OCI-LY7 (cell line): ENCODE results near the gene UNC13A. TPM values are rescaled to one million over a fixed set of nuclear protein-coding genes. Genes with fewer than 3 reads are reported as not detected.

Experiments
- BruUV-seq: library from RNA; stranded (reverse); fragments of 400-500 nt; replicated peaks from 2 replicates; lab custom pipeline; 2021; lab: Mats Ljungman, UMichigan
- CTCF ChIA-PET: fragments of 300-600 bp; sonication (Branson Sonifier 250); formaldehyde crosslinking; loops from one replicate; lab custom pipeline; 2022; ENCODE audit warnings: antibody characterized with exemption; ENCODE audit not compliant: unreplicated experiment; lab: Charles Lee
- POLR2A ChIA-PET: fragments of 300-600 bp; sonication (Branson Sonifier 250); formaldehyde crosslinking; loops from one replicate; lab custom pipeline; 2022; ENCODE audit warnings: antibody characterized with exemption; lab: Charles Lee
- DNase-seq: peaks from one replicate; pipeline ENCODE4 v3.0.0-alpha.2; 2015; ENCODE audit warnings: low spot score
- H2AFZ ChIP-seq: fragments of 200-600 bp; sonication (generic), shearing (Covaris generic); 2 replicates; pipeline ENCODE4 v1.6.1; 2014; ENCODE audit warnings: mild to moderate bottlenecking, antibody characterized with exemption, low read length, moderate library complexity
- H3K27ac ChIP-seq: fragments of 200-600 bp; sonication (generic); 2 replicates; pipeline ENCODE4 v1.5.1; 2014; ENCODE audit warnings: mixed run types, low read depth, mild to moderate bottlenecking, moderate library complexity, low read length, inconsistent platforms; ENCODE audit not compliant: poor library complexity, severe bottlenecking
- H3K36me3 ChIP-seq: fragments of 200-600 bp; sonication (generic); 2 replicates; pipeline ENCODE4 v1.6.1; 2014; ENCODE audit warnings: mild to moderate bottlenecking, antibody characterized with exemption, low read length, moderate library complexity, mixed read lengths; ENCODE audit not compliant: insufficient read depth
- H3K4me1 ChIP-seq: fragments of 200-600 bp; sonication (generic); 2 replicates; pipeline ENCODE4 v1.5.1; 2014; ENCODE audit warnings: mild to moderate bottlenecking, low read length; ENCODE audit not compliant: insufficient read depth, poor library complexity, severe bottlenecking
- H3K4me2 ChIP-seq: fragments of 200-600 bp; sonication (generic); 2 replicates; pipeline ENCODE4 v1.6.1; 2014; ENCODE audit warnings: mild to moderate bottlenecking, low read length
- H3K4me3 ChIP-seq: fragments of 200-600 bp; sonication (generic); 2 replicates; pipeline ENCODE4 v1.5.1; 2014; ENCODE audit warnings: mild to moderate bottlenecking, low read depth, low read length; ENCODE audit not compliant: poor library complexity, severe bottlenecking
- H3K79me2 ChIP-seq: fragments of 200-600 bp; sonication (generic); 2 replicates; pipeline ENCODE4 v1.6.1; 2016; ENCODE audit warnings: low read depth, mild to moderate bottlenecking, low read length, moderate library complexity, mixed read lengths; ENCODE audit not compliant: insufficient read depth
- H3K9me2 ChIP-seq: fragments of 200-600 bp; sonication (generic); 2 replicates; pipeline ENCODE4 v1.6.1; 2016; ENCODE audit warnings: mild to moderate bottlenecking, low read length, mixed read lengths; ENCODE audit not compliant: insufficient read depth
- H3K9me3 ChIP-seq: fragments of 200-600 bp; sonication (generic); 2 replicates; pipeline ENCODE4 v1.6.1; 2014; ENCODE audit warnings: mild to moderate bottlenecking, mixed run types, low read length, mixed read lengths
- H4K20me1 ChIP-seq: fragments of 200-600 bp; sonication (generic); 2 replicates; pipeline ENCODE4 v1.6.1; 2014; ENCODE audit warnings: mild to moderate bottlenecking, antibody characterized with exemption, low read length, moderate library complexity, mixed read lengths; ENCODE audit not compliant: insufficient read depth
- EZH2phosphoT487 ChIP-seq: fragments of 200-600 bp; sonication (generic); IDR thresholded peaks from 2 replicates; pipeline ENCODE4 v1.6.1; 2018; ENCODE audit warnings: low read depth, borderline replicate concordance, mild to moderate bottlenecking, mixed run types, antibody characterized with exemption, low read length, moderate library complexity, mixed read lengths
- intact Hi-C: fragments of 100-400 bp; cut with micrococcal nuclease; formaldehyde crosslinking; loops from one replicate; pipeline ENCODE4 v1.10.0; 2022; ENCODE audit not compliant: unreplicated experiment
- total RNA-seq, 2 experiments: library from RNA; depleted of rRNA in 1 of 2; stranded (reverse); fragments of >200 nt in 1 of 2; shearing (Covaris generic) in 1 of 2; gene quantifications; 2 replicates each; pipeline ENCODE4 v1.2.3, GENCODE V29; 2014 to 2022
- TF ChIP-seq, protein P1 (sequence below): fragments of 200-600 bp; sonication (generic); conservative IDR thresholded peaks from 2 replicates; pipeline ENCODE4 v1.5.1; 2014; ENCODE audit warnings: mild to moderate bottlenecking, antibody characterized with exemption, low read length, moderate library complexity, mixed read lengths

Gene UNC13A
- total RNA-seq, 2 experiments from 2014 or later, result 0.72 to 0.92 TPM

DNA sequence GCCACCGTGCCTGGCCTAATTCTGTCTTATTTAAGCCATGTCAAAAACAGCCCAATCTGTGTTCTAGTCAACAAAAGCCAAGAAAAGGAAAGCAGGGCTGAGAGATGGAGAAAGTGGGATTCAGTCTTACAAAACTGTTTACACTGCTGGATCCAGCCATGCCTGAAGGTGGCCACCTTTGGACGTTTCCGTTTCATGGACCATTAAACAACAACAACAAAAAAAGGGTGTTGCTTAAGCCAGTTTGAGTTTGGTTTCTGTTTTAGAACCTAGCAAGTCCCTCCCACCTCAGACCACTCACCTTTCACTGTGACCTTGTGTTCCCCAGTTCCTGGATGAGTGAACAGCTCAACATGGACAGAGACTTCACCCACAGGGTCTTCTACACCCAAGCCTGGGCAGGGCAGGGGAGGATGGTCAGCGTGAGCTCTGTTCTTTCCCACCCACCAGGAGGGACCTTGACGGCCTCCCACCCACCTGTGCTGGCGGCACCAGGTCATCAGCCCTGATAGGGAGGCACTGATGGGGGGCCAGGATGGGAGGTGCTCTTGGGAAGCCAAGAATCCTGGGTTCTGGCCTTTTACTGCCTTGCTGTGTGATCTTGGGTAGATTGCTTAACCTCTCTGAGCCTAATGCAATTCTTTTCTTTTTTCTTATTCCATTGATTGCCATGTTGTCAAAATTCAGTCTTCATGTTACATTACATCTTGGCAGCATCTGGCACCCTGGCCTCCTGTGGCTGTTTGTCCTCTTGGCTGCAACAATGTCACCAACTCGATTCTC, 76.5 kb downstream of the UNC13A start:
- intact Hi-C loops, result no loop called here
- CTCF ChIA-PET, result no interaction called here

DNA sequence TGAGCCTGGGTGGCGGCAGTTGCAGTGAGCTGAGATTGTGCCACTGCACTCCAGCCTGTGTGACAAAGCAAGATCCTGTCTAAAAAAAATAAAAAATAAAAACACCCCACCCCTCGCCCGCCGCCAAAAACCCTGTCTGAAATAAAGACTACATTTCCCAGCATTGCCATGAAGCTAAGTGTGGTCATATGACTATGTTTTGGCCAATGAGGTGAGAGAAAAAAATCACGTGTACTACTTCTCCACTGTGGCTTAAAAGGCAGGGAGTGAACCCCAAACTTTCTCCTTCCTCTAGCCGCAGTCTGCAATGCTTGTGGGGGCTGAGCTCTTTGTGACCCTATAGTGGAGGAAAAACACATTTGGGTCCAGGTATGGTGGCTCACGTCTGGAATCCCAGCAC, 77.8 kb downstream of the UNC13A start:
- Histone ChIP-seq H3K79me2 (no peaks in the 10 kb centered on the region), H3K36me3 (no peaks in the 10 kb centered on the region), H3K4me2 (peak overlapping the region; percentile 48; the same call in 1 of the 2 replicates), H3K9me3 (no peaks in the 10 kb centered on the region), H3K27ac (peak overlapping the region; percentile 55), H3K4me1 (peaks cover 30% of the 10 kb centered on the region), H2AFZ (peak overlapping the region; percentile 91), H4K20me1 (no peaks in the 10 kb centered on the region), H3K4me3 (no peak overlapping the region), H3K9me2 (no peaks in the 10 kb centered on the region)
- intact Hi-C loops, result no loop called here
- ChIA-PET POLR2A (interaction anchor here (0.5 kb wide), 1 partner anchor 123 kb away, joined by 3 read pairs; no protein-coding TSS in a partner anchor), CTCF (no interaction called here)
- TF ChIP-seq EZH2phosphoT487, result no peak
- TF ChIP-seq, protein P1, sequence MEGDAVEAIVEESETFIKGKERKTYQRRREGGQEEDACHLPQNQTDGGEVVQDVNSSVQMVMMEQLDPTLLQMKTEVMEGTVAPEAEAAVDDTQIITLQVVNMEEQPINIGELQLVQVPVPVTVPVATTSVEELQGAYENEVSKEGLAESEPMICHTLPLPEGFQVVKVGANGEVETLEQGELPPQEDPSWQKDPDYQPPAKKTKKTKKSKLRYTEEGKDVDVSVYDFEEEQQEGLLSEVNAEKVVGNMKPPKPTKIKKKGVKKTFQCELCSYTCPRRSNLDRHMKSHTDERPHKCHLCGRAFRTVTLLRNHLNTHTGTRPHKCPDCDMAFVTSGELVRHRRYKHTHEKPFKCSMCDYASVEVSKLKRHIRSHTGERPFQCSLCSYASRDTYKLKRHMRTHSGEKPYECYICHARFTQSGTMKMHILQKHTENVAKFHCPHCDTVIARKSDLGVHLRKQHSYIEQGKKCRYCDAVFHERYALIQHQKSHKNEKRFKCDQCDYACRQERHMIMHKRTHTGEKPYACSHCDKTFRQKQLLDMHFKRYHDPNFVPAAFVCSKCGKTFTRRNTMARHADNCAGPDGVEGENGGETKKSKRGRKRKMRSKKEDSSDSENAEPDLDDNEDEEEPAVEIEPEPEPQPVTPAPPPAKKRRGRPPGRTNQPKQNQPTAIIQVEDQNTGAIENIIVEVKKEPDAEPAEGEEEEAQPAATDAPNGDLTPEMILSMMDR, result no peak
- DNase-seq, result peak; percentile 81
- BruUV-seq, result no TSS peak

More for the DNA sequence above, 76.5 kb downstream of the UNC13A start:
- no TSS peak for BruUV-seq
- peak; percentile 75 for DNase-seq
- H3K4me1 ChIP-seq, result peaks cover 23% of the 10 kb centered on the region
- no peaks in the 10 kb centered on the region for H4K20me1 ChIP-seq
- peak overlapping the region; percentile 91; the same call in 1 of the 2 replicates for H2AFZ ChIP-seq
- POLR2A ChIA-PET, result interaction anchor here (0.6 kb wide), 1 partner anchor 188 kb away, joined by 4 read pairs; no protein-coding TSS in a partner anchor
- H3K4me3 ChIP-seq, result peak overlapping the region; percentile 20
- H3K9me3 ChIP-seq, result no peaks in the 10 kb centered on the region
- no peaks in the 10 kb centered on the region for H3K79me2 ChIP-seq
- peak overlapping the region; percentile 55 for H3K27ac ChIP-seq
- peak overlapping the region; percentile 56 for H3K4me2 ChIP-seq
- TF ChIP-seq, protein P1, result no peak
- H3K9me2 ChIP-seq, result no peaks in the 10 kb centered on the region
- no peaks in the 10 kb centered on the region for H3K36me3 ChIP-seq

DNA sequence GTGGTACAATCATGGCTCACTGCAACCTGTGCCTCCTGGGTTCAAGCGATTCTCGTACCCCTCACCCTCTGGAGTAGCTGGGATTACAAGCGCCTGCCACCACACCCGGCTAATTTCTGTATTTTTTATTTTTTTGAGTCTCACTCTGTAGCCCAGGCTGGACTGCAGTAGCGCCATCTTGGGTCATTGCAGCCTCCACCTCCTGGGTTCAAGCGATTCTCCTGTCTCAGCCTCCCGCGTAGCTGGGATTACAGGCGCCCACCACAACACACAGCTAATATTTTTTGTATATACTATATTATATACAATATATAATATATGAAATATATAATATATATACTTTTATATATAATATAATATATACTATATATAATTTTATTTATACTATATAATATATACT, 80.2 kb downstream of the UNC13A start:
- DNase-seq, result no peak
- Histone ChIP-seq H3K36me3 (no peaks in the 10 kb centered on the region), H3K4me2 (no peak overlapping the region), H3K4me3 (no peak overlapping the region), H3K27ac (no peak overlapping the region), H3K9me3 (no peaks in the 10 kb centered on the region), H3K4me1 (peaks cover 33% of the 10 kb centered on the region), H4K20me1 (no peaks in the 10 kb centered on the region), H2AFZ (no peak overlapping the region), H3K9me2 (no peaks in the 10 kb centered on the region), H3K79me2 (no peaks in the 10 kb centered on the region)
- no TSS peak for BruUV-seq
- intact Hi-C loops, result loop anchor here (5.0 kb wide), 1 partner anchor 249 kb away; the partner anchor contains the start of gene RPL18A
- no peak for TF ChIP-seq EZH2phosphoT487
- TF ChIP-seq, protein P1, result no peak
- ChIA-PET CTCF (no interaction called here), POLR2A (interaction anchor here (0.6 to 0.7 kb wide), 2 partner anchors 36 to 159 kb away, joined by 3 to 5 read pairs; no protein-coding TSS in a partner anchor)
